Liver (tissue), 9 donors: Measurements from ENCODE around the gene SMIM23. TPM values are rescaled to one million over a fixed set of nuclear protein-coding genes. Genes with fewer than 3 reads are reported as not detected.

ENCODE experiments used
- DNase-seq: peaks from one replicate; pipeline ENCODE4 v3.0.0-alpha.2; 2017; ENCODE audit warnings: low spot score
- H3K27ac ChIP-seq, 2 donors: one replicate each; pipeline ENCODE4 v1.7.0; 2013; ENCODE audit warnings: inconsistent platforms in 2 of 2, low read length in 2 of 2, control low read depth in 1 of 2, low read depth in 1 of 2, mild to moderate bottlenecking in 1 of 2
- H3K27me3 ChIP-seq, 4 donors: one replicate each; pipeline versions ENCODE4 v1.6.1 to v1.7.0; 2013; ENCODE audit warnings: low read length in 3 of 4, inconsistent platforms in 1 of 4, mild to moderate bottlenecking in 1 of 4, moderate library complexity in 1 of 4; ENCODE audit not compliant: control insufficient read depth in 4 of 4, insufficient read depth in 4 of 4
- H3K36me3 ChIP-seq, 4 donors: one replicate each; pipeline versions ENCODE4 v1.6.1 to v1.7.0; 2013; ENCODE audit warnings: low read length in 3 of 4, mild to moderate bottlenecking in 3 of 4, low read depth in 1 of 4, moderate library complexity in 1 of 4; ENCODE audit not compliant: control insufficient read depth in 4 of 4, insufficient read depth in 3 of 4
- H3K4me1 ChIP-seq, 4 donors: one replicate each; pipeline versions ENCODE4 v1.6.1 to v1.7.0; 2013; ENCODE audit warnings: low read length in 3 of 4, mild to moderate bottlenecking in 3 of 4, moderate library complexity in 1 of 4; ENCODE audit not compliant: control insufficient read depth in 4 of 4, insufficient read depth in 4 of 4
- H3K4me3 ChIP-seq, 3 donors: one replicate each; pipeline versions ENCODE4 v1.6.1 to v1.7.0; 2013; ENCODE audit warnings: low read length in 3 of 3, control low read depth in 1 of 3, low read depth in 1 of 3, mild to moderate bottlenecking in 1 of 3
- H3K9ac ChIP-seq, 2 donors: one replicate each; pipeline ENCODE4 v1.7.0; 2013; ENCODE audit warnings: low read length in 2 of 2, mild to moderate bottlenecking in 2 of 2, moderate library complexity in 2 of 2, control low read depth in 1 of 2, low read depth in 1 of 2
- H3K9me3 ChIP-seq, 4 donors: one replicate each; pipeline versions ENCODE4 v1.6.1 to v1.7.0; 2013; ENCODE audit warnings: low read length in 3 of 4; ENCODE audit not compliant: control insufficient read depth in 4 of 4
- EGR1 ChIP-seq, 2 donors: IDR thresholded peaks; 2 replicates each; pipeline ENCODE4 v1.6.1; 2016 to 2018; ENCODE audit warnings: antibody characterized with exemption in 2 of 2, low read depth in 2 of 2
- FOXA1 ChIP-seq: IDR thresholded peaks from 2 replicates; pipeline ENCODE4 v1.6.1; 2016; ENCODE audit warnings: antibody characterized with exemption
- FOXA2 ChIP-seq: IDR thresholded peaks from 2 replicates; pipeline ENCODE4 v1.6.1; 2016; ENCODE audit warnings: antibody characterized with exemption
- GABPA ChIP-seq, 2 donors: IDR thresholded peaks in 1 of 2; conservative IDR thresholded peaks in 1 of 2; 2 replicates each; pipeline ENCODE4 v1.6.1; 2016; ENCODE audit warnings: antibody characterized with exemption in 2 of 2, mild to moderate bottlenecking in 1 of 2, moderate library complexity in 1 of 2
- HNF4A ChIP-seq, 2 donors: conservative IDR thresholded peaks; 2 replicates each; pipeline ENCODE4 v1.6.1; 2016; ENCODE audit warnings: antibody characterized with exemption in 2 of 2, mild to moderate bottlenecking in 2 of 2
- HNF4G ChIP-seq: IDR thresholded peaks from 2 replicates; pipeline ENCODE4 v1.6.1; 2016; ENCODE audit warnings: antibody characterized with exemption
- JUND ChIP-seq, 2 donors: IDR thresholded peaks; 2 replicates each; pipeline ENCODE4 v1.6.1; 2016; ENCODE audit warnings: antibody characterized with exemption in 2 of 2
- NR2F2 ChIP-seq: IDR thresholded peaks from 2 replicates; pipeline ENCODE4 v1.6.1; 2016; ENCODE audit warnings: antibody characterized with exemption
- RAD21 ChIP-seq, 2 donors: IDR thresholded peaks; 2 replicates each; pipeline ENCODE4 v1.6.1; 2016; ENCODE audit warnings: antibody characterized with exemption in 2 of 2, mild to moderate bottlenecking in 2 of 2
- SP1 ChIP-seq: IDR thresholded peaks from 2 replicates; pipeline ENCODE4 v1.6.1; 2018; ENCODE audit warnings: antibody characterized with exemption, mild to moderate bottlenecking
- WGBS: extraction: QIAGEN DNeasy Blood & Tissue Kit; methylation state at CpG from one replicate; pipeline ENCODE4 v1.1.7; 2013; 5-methylcytosine and 5-hydroxymethylcytosine counted together
- polyA plus RNA-seq, 2 donors: library from polyadenylated mRNA; stranded (reverse) in 1 of 2; unstranded in 1 of 2; fragments of 200-250 nt in 1 of 2; fragments of >200 nt in 1 of 2; fragmentation: Nextera tagmentation in 1 of 2; extraction: Ambion mirVana in 1 of 2; gene quantifications; one replicate each; pipeline versions ENCODE4 v1.2.1 to v1.2.3, GENCODE V29; 2013 to 2015
- total RNA-seq, 2 donors: library from RNA; depleted of rRNA; stranded (reverse); fragments of >200 nt; gene quantifications; one replicate each; pipeline ENCODE4 v1.2.3, GENCODE V29; 2014
- TF ChIP-seq, protein P1 (sequence below): fragments of 150-350 bp; IDR thresholded peaks from 2 replicates; pipeline ENCODE4 v1.5.1; 2017; ENCODE audit warnings: improper control_type of control experiment, low read depth, low read length; ENCODE audit not compliant: missing input control
- TF ChIP-seq, protein P2 (sequence below): IDR thresholded peaks from 2 replicates; pipeline ENCODE4 v1.6.1; 2016; ENCODE audit warnings: antibody characterized with exemption
- TF ChIP-seq, protein P3 (sequence below): IDR thresholded peaks from 2 replicates; pipeline ENCODE4 v1.6.1; 2016; ENCODE audit warnings: antibody characterized with exemption, mild to moderate bottlenecking
- TF ChIP-seq, protein P4 (sequence below): IDR thresholded peaks from 2 replicates; pipeline ENCODE4 v1.6.1; 2016; ENCODE audit warnings: antibody characterized with exemption
- TF ChIP-seq, protein P5 (sequence below): IDR thresholded peaks from 2 replicates; pipeline ENCODE4 v1.6.1; 2016; ENCODE audit warnings: antibody characterized with exemption
- donor health status: healthy.
- donor health status: healthy.
- donor health status: healthy.
- donor health status: healthy.
- donor health status: healthy.

SMIM23 gene
- total and polyA plus RNA-seq, 4 donors, result not detected

DNA sequence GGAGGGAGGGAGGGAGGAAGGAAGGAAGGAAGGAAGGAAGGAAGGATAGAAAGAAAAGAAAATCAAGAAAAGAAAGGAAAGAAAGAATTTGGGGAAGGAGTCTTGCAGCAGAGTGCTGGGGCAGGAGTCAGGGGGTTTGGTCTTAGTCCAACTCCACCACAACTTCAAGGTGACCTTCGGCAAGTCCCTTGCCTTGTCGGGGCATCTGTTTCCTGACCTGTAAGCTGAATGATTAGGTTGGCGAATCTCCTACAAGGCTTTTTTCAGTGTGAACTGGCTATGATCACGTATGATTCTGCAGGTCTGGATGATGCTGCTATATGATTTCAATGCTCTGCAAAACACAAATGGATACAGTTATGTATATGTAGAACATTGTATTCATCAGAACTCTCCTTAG, 20.1 kb downstream of the SMIM23 start:
- peaks cover 0 to 6% (median 0%) of the 10 kb centered on the region in 4 donors for H3K27me3 ChIP-seq

DNA sequence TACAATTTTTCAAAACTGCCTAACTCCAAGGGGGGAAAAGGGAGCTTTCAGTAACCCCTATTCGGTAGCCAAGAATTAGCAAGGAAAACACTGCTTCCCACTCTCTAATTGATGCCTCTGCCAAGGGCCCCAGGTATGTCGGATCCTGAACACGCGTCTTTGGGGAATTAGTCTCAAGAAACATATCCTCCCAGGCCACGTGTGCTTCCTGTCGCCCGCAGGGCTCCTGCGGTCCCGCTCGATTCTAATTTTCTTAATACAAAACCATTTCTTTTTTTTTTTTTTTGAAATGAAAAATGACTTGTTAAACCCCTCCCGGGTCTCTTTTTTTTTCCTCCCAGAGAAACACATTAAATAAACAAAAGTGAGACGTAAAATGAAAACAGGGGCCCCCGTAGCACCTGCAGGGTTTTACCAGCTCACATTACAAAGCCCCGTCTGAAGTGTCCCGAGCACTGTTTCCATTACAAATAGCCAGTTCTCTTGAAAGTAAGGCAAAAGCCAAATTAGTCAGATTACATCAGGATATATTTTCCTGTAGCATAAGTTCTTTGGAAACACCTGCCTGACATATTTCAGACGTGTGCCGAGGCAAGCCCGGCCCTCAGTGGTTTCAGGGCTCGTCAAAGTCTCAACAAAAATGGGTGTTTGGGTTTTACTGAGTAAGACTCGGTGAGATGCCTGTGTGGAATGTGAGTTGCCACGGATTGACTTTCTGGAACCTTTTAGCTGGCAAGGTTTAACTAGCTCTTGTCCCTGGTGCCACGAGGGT, 21.5 kb downstream of the SMIM23 start:
- no peak overlapping the region for H3K27ac ChIP-seq
- peaks cover 0 to 6% (median 0%) of the 10 kb centered on the region in 4 donors for H3K27me3 ChIP-seq
- no peak overlapping the region for H3K4me3 ChIP-seq
- no peaks in the 10 kb centered on the region for H3K36me3 ChIP-seq
- H3K9me3 ChIP-seq, result peaks cover 0 to 14% (median 7%) of the 10 kb centered on the region in 4 donors
- TF ChIP-seq SP1, result no peak
- TF ChIP-seq FOXA1, result no peak
- TF ChIP-seq, protein P1, sequence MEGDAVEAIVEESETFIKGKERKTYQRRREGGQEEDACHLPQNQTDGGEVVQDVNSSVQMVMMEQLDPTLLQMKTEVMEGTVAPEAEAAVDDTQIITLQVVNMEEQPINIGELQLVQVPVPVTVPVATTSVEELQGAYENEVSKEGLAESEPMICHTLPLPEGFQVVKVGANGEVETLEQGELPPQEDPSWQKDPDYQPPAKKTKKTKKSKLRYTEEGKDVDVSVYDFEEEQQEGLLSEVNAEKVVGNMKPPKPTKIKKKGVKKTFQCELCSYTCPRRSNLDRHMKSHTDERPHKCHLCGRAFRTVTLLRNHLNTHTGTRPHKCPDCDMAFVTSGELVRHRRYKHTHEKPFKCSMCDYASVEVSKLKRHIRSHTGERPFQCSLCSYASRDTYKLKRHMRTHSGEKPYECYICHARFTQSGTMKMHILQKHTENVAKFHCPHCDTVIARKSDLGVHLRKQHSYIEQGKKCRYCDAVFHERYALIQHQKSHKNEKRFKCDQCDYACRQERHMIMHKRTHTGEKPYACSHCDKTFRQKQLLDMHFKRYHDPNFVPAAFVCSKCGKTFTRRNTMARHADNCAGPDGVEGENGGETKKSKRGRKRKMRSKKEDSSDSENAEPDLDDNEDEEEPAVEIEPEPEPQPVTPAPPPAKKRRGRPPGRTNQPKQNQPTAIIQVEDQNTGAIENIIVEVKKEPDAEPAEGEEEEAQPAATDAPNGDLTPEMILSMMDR, result no peak
- TF ChIP-seq, protein P2, sequence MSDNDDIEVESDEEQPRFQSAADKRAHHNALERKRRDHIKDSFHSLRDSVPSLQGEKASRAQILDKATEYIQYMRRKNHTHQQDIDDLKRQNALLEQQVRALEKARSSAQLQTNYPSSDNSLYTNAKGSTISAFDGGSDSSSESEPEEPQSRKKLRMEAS, result no peak
- no peak for TF ChIP-seq NR2F2
- TF ChIP-seq RAD21 (IDR thresholded peaks at IDR 0.05), result no peak
- no peak for TF ChIP-seq GABPA (IDR thresholded peaks at IDR 0.05 in 1 of 2, conservative IDR thresholded peaks at IDR 0.05 in 1 of 2)
- TF ChIP-seq HNF4G, result no peak
- TF ChIP-seq HNF4A (conservative IDR thresholded peaks at IDR 0.05), result no peak
- TF ChIP-seq, protein P3, sequence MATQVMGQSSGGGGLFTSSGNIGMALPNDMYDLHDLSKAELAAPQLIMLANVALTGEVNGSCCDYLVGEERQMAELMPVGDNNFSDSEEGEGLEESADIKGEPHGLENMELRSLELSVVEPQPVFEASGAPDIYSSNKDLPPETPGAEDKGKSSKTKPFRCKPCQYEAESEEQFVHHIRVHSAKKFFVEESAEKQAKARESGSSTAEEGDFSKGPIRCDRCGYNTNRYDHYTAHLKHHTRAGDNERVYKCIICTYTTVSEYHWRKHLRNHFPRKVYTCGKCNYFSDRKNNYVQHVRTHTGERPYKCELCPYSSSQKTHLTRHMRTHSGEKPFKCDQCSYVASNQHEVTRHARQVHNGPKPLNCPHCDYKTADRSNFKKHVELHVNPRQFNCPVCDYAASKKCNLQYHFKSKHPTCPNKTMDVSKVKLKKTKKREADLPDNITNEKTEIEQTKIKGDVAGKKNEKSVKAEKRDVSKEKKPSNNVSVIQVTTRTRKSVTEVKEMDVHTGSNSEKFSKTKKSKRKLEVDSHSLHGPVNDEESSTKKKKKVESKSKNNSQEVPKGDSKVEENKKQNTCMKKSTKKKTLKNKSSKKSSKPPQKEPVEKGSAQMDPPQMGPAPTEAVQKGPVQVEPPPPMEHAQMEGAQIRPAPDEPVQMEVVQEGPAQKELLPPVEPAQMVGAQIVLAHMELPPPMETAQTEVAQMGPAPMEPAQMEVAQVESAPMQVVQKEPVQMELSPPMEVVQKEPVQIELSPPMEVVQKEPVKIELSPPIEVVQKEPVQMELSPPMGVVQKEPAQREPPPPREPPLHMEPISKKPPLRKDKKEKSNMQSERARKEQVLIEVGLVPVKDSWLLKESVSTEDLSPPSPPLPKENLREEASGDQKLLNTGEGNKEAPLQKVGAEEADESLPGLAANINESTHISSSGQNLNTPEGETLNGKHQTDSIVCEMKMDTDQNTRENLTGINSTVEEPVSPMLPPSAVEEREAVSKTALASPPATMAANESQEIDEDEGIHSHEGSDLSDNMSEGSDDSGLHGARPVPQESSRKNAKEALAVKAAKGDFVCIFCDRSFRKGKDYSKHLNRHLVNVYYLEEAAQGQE, result no peak
- DNase-seq, result no peak
- H3K4me1 ChIP-seq, result no peaks in the 10 kb centered on the region
- 42% methylated on average over 22 of the region's 22 CpGs for whole genome bisulfite sequencing
- no peak overlapping the region for H3K9ac ChIP-seq

More for the DNA sequence above, 20.1 kb downstream of the SMIM23 start:
- Histone ChIP-seq H3K36me3 (no peaks in the 10 kb centered on the region), H3K4me1 (no peaks in the 10 kb centered on the region), H3K9ac (no peak overlapping the region), H3K27ac (no peak overlapping the region), H3K4me3 (no peak overlapping the region), H3K9me3 (peaks cover 0 to 9% (median 4%) of the 10 kb centered on the region in 4 donors)
- 71% methylated on average over 4 of the region's 4 CpGs for WGBS
- TF ChIP-seq FOXA2, result no peak
- no peak for TF ChIP-seq RAD21 (IDR thresholded peaks at IDR 0.05)
- no peak for TF ChIP-seq EGR1 (IDR thresholded peaks at IDR 0.05; ENCODE audit: low read depth in 2 of 2)
- TF ChIP-seq, protein P4, sequence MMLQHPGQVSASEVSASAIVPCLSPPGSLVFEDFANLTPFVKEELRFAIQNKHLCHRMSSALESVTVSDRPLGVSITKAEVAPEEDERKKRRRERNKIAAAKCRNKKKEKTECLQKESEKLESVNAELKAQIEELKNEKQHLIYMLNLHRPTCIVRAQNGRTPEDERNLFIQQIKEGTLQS, result no peak
- TF ChIP-seq, protein P1, result no peak
- no peak for TF ChIP-seq SP1
- TF ChIP-seq FOXA1, result no peak
- no peak for TF ChIP-seq JUND (IDR thresholded peaks at IDR 0.05)
- no peak for TF ChIP-seq HNF4G
- TF ChIP-seq, protein P2, result no peak
- TF ChIP-seq, protein P5, sequence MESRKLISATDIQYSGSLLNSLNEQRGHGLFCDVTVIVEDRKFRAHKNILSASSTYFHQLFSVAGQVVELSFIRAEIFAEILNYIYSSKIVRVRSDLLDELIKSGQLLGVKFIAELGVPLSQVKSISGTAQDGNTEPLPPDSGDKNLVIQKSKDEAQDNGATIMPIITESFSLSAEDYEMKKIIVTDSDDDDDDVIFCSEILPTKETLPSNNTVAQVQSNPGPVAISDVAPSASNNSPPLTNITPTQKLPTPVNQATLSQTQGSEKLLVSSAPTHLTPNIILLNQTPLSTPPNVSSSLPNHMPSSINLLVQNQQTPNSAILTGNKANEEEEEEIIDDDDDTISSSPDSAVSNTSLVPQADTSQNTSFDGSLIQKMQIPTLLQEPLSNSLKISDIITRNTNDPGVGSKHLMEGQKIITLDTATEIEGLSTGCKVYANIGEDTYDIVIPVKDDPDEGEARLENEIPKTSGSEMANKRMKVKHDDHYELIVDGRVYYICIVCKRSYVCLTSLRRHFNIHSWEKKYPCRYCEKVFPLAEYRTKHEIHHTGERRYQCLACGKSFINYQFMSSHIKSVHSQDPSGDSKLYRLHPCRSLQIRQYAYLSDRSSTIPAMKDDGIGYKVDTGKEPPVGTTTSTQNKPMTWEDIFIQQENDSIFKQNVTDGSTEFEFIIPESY, result no peak
- TF ChIP-seq NR2F2, result no peak
- TF ChIP-seq HNF4A (conservative IDR thresholded peaks at IDR 0.05), result no peak
- no peak for TF ChIP-seq GABPA (IDR thresholded peaks at IDR 0.05 in 1 of 2, conservative IDR thresholded peaks at IDR 0.05 in 1 of 2)
- DNase-seq, result no peak
